OCI-LY3 (cell line): Measurements from ENCODE around the gene SULT2B1.

Experiments
- CTCF ChIP-seq: fragments of 200-600, 300-600 bp; sonication (generic); IDR thresholded peaks from 2 replicates; pipeline ENCODE4 v1.5.1; 2014; ENCODE audit warnings: antibody characterized with exemption, low read length, low read depth
- EZH2phosphoT487 ChIP-seq: fragments of 200-600 bp; shearing (Covaris generic); IDR thresholded peaks from 2 replicates; pipeline ENCODE4 v1.6.1; 2018; ENCODE audit warnings: antibody characterized with exemption, mixed run types, low read depth

- TF ChIP-seq CTCF (no peak), EZH2phosphoT487 (no peak)
Observed at GRCh38 chr19:48553676-48554384, 1.9 kb downstream of the SULT2B1 start.
